ENCODE results near the gene PARVG.
A peak's percentile ranks its signal among the peaks of the same experiment; 100 is the strongest.

PARVG gene

DNA sequence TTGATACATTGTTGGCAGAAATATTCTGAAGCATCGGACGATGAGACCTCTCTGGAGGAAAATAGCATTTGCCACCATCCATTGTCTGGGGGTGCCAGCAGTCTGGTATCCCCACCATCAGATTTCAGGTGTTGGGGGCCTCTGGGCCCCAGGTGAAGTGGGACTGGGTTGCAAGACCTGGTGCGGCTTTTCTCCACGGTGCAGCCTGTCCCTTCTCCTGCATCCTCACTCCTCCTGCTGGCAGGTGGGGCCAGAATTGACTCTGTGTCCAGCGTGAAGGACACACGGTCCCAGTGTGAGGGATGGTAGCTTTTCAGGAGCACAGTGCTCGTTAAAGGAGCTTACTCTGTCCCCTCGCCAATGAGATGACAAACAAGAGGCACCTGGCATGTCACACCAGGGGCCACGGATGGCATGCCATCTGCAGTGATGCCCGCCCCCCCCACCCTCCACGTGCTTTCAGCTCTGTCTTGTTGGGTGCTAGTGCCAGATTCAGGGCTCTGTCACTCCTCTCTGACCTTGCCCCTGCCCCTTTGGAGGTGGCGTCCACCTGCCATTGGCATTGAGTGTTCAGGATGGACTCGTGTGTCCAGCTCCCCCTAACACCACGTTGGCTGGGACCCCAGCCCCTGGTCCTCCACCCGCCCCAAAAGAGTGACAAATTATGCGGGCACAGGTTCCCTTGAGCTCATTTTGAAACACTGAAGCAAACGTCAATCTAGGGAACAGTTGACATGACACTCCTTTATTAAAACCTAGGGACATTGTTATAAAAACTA, 62.4 kb downstream of the PARVG start:
- no peak for DNase-seq (ENCODE audit: low spot score)

DNA sequence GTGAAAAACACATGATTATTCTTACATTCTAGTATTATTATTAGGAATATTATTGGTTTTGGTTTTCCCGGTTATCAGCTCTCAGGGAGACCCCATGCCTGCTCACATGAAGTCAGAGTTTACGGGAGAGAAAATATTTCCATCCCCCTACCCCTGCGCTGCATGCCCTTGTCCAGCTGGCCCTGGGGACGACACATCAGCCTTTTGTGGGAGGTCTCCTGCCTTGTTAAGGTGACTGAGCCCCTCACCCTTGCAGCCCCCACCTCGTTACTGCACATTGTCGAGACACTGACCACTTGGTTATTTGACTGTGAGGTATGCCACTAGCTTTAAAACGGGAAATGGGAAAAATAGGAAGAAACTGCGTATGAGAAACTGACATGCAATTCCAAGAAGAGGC, 63.0 kb downstream of the PARVG start:
- no peak for DNase-seq (ENCODE audit: low spot score)

DNA sequence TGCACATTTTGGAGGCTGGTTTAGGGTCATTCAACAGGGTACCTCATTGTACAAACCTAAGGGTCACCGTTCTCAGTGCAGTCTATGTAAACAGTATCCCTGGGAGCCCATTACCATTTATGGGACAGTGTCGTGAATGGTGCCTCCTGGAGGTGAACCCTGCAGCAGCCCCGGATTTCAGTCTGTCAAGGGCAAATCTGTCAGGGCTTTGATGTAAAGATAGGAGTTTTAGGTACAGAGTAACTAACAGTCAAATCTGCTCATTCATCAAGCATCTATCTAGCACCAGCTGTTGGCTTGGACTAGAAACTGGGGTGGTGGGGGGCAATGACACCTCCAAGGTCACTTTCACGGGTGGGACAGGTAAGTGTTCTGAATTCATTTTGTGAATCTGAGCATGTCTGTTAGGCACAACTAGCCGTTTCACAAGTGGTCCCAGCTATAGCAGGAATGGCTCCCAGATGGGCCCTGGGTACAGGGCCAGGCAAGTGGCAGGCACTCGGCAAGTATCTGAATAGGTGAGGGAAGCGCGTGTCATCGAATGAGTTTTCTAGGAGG, 63.6 kb downstream of the PARVG start:
- no peak for DNase-seq (ENCODE audit: low spot score)

DNA sequence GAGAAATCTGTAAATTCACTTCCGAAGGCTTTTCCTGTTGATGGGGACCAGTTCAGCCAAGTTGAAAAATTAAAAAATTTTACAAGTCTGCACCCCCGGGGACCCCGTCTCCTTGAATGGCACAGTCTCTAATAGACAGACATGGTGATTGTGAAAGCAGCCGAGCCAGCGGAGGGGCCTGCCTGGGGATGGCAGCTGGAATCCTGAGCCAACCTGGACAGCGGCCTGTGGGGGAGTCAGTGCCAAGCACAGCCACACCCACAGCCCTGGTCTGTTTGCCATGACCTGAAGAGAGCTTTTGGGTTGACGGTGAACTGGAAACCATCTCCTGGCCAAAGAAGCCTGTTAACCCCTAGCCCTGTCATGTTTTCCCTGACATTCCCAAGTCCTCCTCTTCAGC, 64.7 kb downstream of the PARVG start:
- no peak for DNase-seq (ENCODE audit: low spot score)

DNA sequence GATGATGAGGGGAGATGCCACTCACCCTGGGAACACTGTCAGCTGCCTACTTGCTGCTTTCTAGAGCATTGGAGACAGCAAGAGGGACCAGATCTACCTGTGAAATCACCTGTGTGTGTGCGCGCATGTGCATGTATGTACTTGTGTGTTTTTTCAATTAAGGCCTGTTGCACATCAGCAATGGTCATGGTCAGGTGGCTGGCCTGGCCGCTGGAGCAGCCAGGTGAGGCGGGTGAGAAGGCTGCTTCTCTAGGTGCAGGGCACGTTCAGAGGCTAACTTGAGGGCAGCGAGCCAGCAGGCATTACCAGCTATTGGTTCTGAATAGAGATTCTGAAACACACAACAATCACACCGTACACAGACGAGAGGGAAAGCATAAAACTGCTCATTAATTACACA, 65.1 kb downstream of the PARVG start:
- DNase-seq (ENCODE audit: low spot score) = no peak

DNA sequence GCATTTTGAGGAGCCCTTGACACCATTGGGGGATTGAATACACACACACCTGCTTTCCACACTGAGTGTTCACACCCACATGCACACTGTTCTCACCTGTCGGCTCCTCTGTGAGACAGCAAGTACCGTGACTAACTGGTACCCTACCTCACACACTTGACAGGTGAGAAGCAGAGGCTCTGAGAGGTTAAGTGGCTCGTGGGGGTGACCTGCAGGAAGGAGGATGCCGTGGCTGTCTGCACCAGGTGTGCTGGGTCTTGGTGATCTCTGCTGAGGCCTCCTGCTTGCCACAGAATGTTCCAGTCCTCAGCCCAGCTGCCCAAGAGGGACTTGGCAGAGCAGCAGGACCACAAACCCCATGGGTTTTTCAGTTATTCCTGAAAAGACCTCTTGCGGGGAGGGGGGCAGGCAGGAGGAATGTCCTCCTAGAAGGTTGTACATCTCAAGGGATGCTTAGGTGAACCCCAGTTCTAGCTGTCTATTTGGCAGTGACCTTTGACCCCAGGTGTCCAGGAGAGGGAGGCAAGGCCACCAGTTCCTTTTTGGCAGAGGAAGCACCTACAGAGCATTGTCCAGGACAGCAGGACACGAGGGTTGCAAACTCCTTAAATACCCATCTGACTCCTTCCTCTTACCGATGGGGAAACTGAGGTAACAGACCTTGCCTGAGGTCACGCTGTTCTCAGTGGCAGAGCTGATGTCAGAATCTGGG, 66.0 kb downstream of the PARVG start:
- no peak for DNase-seq (ENCODE audit: low spot score)

DNA sequence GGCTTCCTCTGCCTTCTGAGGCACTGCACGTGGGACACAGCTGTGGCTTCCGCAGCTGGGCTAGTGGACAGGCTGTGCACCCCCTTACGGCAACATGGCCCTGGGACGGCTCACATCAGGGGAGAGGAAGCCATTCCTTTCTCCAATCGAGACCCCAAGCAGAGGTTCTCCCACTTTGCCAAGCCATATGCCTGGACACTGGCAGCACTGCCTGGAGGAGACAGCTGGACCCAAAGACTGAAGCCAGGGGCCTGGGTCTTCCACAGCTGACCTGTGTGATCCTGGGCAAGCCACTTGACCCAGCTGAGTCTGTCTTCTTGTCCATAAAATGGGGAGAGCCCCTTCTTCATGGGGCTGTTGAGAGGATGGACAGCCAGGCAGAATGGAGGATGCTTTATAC, 66.6 kb downstream of the PARVG start:
- DNase-seq (ENCODE audit: low spot score) = no peak

DNA sequence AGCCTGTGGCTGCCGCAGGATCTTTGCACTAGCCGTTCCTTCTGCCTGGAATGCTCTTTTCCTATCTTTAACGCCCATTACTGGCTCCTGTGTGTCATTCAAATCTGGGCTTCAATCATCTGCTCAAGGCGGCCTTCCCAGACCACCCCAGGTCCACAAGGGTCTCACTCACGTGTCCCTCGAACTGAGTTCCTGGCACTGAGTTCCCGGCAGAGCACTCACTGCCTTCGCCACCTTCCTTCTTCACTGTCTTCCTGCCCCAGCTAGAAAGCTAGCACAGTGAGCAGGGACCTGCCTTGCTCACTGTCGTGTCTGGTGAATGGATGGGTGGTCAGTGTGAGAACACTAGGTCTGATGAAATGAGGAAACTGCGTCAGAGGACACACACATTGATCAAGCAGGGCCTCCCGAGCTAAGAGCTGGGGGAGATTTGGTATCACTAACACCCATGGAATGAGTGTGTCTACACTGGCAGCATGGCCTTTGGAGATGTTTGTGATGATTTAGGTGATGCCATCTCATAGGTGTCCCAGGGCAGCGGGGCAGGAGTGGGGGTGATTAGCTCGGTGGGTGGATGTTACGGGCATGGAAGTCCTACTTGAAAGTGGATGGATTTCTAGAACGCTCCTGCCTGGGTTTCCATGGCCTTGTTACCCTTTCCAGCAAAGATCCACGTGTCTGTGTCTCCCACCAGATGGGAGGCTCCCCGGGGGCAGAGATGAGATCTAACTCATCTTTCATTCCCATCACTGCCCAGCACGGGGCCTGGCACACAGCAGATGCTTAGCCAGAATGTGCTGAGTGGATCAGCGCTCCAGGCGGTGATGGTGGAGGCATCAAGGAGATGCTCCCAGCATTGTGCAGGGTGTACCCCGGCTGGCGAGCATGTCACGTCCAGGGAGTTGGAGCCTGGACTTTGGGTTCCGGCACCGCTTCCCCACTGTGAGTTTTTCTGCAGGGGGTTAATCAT, 67.5 kb downstream of the PARVG start:
- peak; percentile 0 for DNase-seq (ENCODE audit: low spot score)

DNA sequence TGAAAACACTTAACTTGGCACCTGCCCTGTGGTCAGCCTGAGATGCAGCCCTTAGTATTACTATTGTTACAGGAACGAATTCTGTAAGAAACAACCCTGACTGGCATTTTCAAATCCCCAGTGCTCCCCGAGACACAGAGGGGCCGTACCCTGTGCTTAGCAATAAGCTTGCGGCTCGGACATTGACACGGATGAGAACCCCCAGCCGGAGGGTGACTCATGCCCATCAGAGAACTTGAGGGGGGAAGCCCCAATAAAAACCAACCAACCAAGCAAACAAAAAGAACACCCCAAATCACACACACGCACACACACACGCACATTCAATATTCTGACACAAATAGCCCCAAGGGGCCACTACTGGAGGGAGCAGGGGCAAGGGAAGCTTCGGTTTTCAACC, 68.2 kb downstream of the PARVG start:
- DNase-seq (ENCODE audit: low spot score) = no peak

DNA sequence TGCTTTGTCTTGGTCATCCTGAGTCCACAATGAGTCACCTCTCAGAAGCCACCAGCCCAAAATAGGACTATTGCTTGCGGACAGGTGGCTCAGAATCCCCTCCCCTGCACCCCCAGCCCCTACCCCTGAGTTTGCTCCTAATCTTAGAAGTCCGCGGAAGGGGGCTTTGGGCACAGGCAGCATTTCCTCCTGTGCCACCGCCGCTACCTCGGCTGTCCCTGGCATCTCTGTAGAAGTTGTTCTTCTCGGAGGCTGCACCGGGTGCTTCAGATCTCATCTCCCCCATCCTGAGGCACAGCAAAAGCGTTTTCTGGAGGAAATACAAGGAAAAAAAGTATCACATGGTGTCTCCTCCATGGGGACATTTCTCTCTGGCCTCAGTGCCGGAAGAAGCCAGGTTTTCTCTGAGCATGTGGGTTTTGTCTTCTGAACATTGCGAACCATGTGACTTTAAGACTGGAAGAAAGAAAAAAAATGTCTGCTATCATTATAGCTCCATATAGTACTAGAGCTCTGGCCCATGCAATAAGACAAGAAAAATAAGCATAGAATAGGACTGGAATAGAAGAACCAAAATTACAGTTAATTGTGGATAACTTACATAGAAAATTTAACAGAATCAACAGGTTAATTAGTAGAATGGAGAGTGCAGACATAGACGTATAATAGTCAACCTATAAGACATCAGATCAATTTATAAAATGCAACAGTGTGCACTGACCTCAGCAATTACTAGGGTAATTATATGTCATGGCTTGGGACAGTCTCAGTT, 68.8 kb downstream of the PARVG start:
- no peak for DNase-seq (ENCODE audit: low spot score)

DNA sequence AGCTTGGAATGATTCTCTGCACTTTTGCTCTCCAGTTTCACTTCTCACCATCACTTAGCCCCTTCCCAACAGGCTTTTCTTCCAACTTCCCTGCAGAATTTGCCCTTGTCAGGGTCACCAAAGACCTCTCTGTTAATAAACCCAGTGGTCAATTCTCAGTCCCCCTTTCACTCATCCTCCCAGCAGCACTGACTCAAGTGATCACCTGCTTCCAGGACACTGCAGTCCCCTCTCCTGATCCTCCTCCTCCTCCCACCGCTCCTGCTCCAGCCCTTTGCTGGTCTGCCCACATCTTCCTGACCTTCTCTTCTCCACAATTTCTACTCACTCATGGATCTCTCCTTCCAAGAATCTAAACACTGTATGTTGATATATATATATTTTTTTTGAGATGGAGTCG, 74.1 kb downstream of the PARVG start:
- peak; percentile 0 for DNase-seq (ENCODE audit: low spot score)

DNA sequence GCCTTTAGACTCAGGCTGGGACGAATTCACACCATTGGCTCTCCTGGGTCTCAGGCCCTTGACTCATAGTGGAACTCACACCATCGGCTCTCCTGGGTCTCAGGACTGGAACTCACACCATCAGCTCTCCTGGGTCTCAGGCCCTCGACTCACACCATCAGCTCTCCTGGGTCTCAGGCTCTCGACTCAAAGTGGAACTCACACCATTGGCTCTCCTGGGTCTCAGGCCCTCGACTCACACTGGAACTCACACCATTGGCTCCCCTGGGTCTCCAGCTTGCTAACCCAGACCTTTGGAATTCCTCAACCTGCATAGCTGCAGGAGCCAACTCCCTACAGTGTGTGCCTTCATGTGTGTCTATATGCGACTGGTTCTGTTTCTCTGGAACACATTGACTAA, 75.4 kb downstream of the PARVG start:
- no peak for DNase-seq (ENCODE audit: low spot score)

DNA sequence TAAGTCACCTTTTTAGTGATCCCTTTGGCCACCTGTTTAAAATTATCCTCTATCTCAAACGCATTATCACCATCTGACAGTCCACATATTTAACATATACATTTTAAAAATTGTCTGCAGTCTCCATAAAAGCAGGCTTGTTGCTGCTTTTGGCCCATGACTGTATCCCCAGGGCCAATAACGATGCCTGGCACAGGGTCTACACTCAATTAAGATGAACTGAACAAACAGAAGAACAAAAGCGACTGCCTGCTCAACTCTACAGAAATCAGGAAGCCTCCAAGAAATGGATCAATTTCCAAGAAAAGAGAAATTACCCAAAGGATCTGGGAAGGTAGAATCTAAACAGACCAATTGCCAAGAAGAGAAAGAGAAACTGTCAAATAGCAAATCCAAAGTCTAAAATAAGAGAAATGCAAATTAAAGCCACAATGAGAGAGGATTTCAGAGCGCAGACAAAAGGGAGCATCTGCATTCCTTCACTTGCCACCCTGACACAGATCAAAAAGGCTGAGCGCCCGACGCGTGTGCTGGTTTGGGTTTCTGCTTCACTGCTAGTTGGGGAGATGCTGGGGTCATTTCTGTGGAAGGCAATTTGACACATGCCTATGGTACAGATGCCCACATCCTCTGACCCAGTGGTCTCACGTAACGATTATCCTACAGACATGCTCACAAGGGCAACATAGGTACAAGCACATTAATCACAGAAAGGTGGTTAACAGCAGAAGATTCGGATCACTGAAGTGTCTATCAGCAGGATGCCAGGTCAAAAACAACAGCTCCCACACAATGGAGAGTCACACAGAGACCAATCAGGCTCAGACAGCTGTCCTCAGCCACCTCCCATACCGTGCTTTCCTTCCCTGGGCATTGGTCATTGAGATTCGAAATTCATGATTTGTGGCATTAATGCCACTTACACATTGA, 76.1 kb downstream of the PARVG start:
- DNase-seq (ENCODE audit: low spot score) = peak; percentile 1

Measured in GM03348 (cell line).